Measurements from ENCODE around the gene SETD1B.

The SETD1B gene

GRCh38 chr12:121828306-121828705 is 24.5 kb downstream of the SETD1B start:
- no peak overlapping the region for H3K27ac ChIP-seq
- no peak for TF ChIP-seq CTCF (conservative IDR thresholded peaks at IDR 0.05)

GRCh38 chr12:121828826-121829225 is 25.0 kb downstream of the SETD1B start:
- no peak for TF ChIP-seq CTCF (conservative IDR thresholded peaks at IDR 0.05)
- H3K27ac ChIP-seq = peak overlapping the region; percentile 14; the same call in 1 of the 2 replicates

- H3K27ac ChIP-seq = peak overlapping the region; percentile 14; the same call in 1 of the 2 replicates
- no peak for TF ChIP-seq CTCF (conservative IDR thresholded peaks at IDR 0.05)
Measured at GRCh38 chr12:121829250-121829918, 25.6 kb downstream of the SETD1B start.

GRCh38 chr12:121830134-121830533 is 26.3 kb downstream of the SETD1B start:
- no peak overlapping the region for H3K27ac ChIP-seq
- TF ChIP-seq CTCF (conservative IDR thresholded peaks at IDR 0.05) = no peak

- H3K27ac ChIP-seq = no peak overlapping the region
- TF ChIP-seq CTCF (conservative IDR thresholded peaks at IDR 0.05) = no peak
Measured at GRCh38 chr12:121830588-121831265, 26.9 kb downstream of the SETD1B start.

- TF ChIP-seq CTCF (conservative IDR thresholded peaks at IDR 0.05) = no peak
- H3K27ac ChIP-seq = no peak overlapping the region
Measured at GRCh38 chr12:121831571-121832245, 27.9 kb downstream of the SETD1B start.

- H3K27ac ChIP-seq = no peak overlapping the region
- no peak for TF ChIP-seq CTCF (conservative IDR thresholded peaks at IDR 0.05)
Measured at GRCh38 chr12:121837680-121838079, 33.9 kb downstream of the SETD1B start.

Measured in VCaP (cell line).